Motor neuron (in vitro differentiated cells): Measurements from ENCODE around the gene BCL7A. TPM values are rescaled to one million over a fixed set of nuclear protein-coding genes. Genes with fewer than 3 reads are reported as not detected.

Source experiments
- ATAC-seq, 8 experiments: fragments of 200-7000 bp; cut with Tn5 transposase; replicated peaks in 6 of 8; 2 replicates each; pipeline ENCODE4 v1.8.0; 2021; ENCODE audit warnings: mild to moderate bottlenecking in 8 of 8, moderate library complexity in 8 of 8
- H3K27ac ChIP-seq, 2 donors: fragments of 250-450 bp; sonication (Bioruptor Pico); 2 replicates each; pipeline ENCODE4 v1.9.0; 2021; ENCODE audit warnings: antibody characterized with exemption in 2 of 2, mild to moderate bottlenecking in 2 of 2, moderate library complexity in 1 of 2
- H3K4me1 ChIP-seq, 2 donors: fragments of 250-450 bp; sonication (Bioruptor Pico); replicated peaks in 1 of 2; 2 replicates each; pipeline ENCODE4 v1.6.1; 2021; ENCODE audit warnings: antibody characterized with exemption in 2 of 2, mild to moderate bottlenecking in 2 of 2, moderate library complexity in 1 of 2
- H3K4me3 ChIP-seq, 5 donors: fragments of 250-450 bp; sonication (Bioruptor Pico); 2 replicates each; pipeline ENCODE4 v1.9.0; 2021; ENCODE audit warnings: antibody characterized with exemption in 5 of 5, mild to moderate bottlenecking in 5 of 5, moderate library complexity in 4 of 5
- WGBS, 10 experiments: fragments of 450-650 bp; shearing (Covaris generic); methylation state at CpG; one replicate each; pipeline ENCODE4 v1.0.0; 2022; 5-methylcytosine and 5-hydroxymethylcytosine counted together
- in situ Hi-C, 9 experiments: fragments of 400-800 bp; cut with MboI; loops; one replicate each; pipeline ENCODE4 v1.15.0; 2021; ENCODE audit warnings: low sequenced_read_pairs in 9 of 9, low pct_unique_long_range_greater_than_20kb in 2 of 9; ENCODE audit not compliant: unreplicated experiment in 9 of 9
- total RNA-seq, 8 experiments: library from RNA; unstranded; fragments of 300-600 nt; gene quantifications; 2 replicates each; pipeline versions ENCODE4 v1.2.3 to v1.2.4, GENCODE V29; 2022

The BCL7A gene
- total RNA-seq, 8 experiments from 2014 or later, result 1.2 to 68.2 (median 28.2) TPM

GRCh38 chr12:122005252-122005776 lies 16.4 kb upstream of the BCL7A start:
- 78 to 100% (median 90%) methylated on average over 1 to 7 of the region's 11 CpGs; no CpG with 5 or more reads in 4 of the 10 experiments for whole genome bisulfite sequencing, 10 experiments
- H3K4me1 ChIP-seq, result peaks cover 0 to 3% of the 10 kb centered on the region in 2 donors
- H3K27ac ChIP-seq, result no peak overlapping the region
- ATAC-seq, result no peak
- no peak overlapping the region for H3K4me3 ChIP-seq
- in situ Hi-C loops, result no loop called here

- 69 to 100% (median 92%) methylated on average over 1 to 14 of the region's 24 CpGs; no CpG with 5 or more reads in 2 of the 10 experiments for WGBS, 10 experiments
- peaks cover 0 to 3% of the 10 kb centered on the region in 2 donors for H3K4me1 ChIP-seq
- no peak overlapping the region for H3K4me3 ChIP-seq
- ATAC-seq, result no peak
- in situ Hi-C loops, result no loop called here
- H3K27ac ChIP-seq, result no peak overlapping the region
Observed at GRCh38 chr12:122006186-122006926, 15.3 kb upstream of the BCL7A start.

GRCh38 chr12:122009741-122010140 lies 11.9 kb upstream of the BCL7A start:
- H3K4me1 ChIP-seq, result no peaks in the 10 kb centered on the region
- 60 to 100% (median 86%) methylated on average over 1 to 6 of the region's 9 CpGs; no CpG with 5 or more reads in 2 of the 10 experiments for WGBS, 10 experiments
- no peak overlapping the region for H3K4me3 ChIP-seq
- no peak for ATAC-seq
- in situ Hi-C loops, result no loop called here
- no peak overlapping the region for H3K27ac ChIP-seq

GRCh38 chr12:122012184-122012583 lies 9.5 kb upstream of the BCL7A start:
- 79 to 100% (median 97%) methylated on average over 1 to 6 of the region's 6 CpGs; no CpG with 5 or more reads in 2 of the 10 experiments for WGBS, 10 experiments

GRCh38 chr12:122013136-122013535 lies 8.5 kb upstream of the BCL7A start:
- WGBS, 10 experiments, result 58 to 100% (median 93%) methylated on average over 1 to 4 of the region's 4 CpGs; no CpG with 5 or more reads in 1 of the 10 experiments
- in situ Hi-C loops, result no loop called here
- H3K4me1 ChIP-seq, result no peaks in the 10 kb centered on the region
- no peak for ATAC-seq
- H3K4me3 ChIP-seq, result no peak overlapping the region
- H3K27ac ChIP-seq, result no peak overlapping the region

More at GRCh38 chr12:122012184-122012583, 9.5 kb upstream of the BCL7A start:
- Histone ChIP-seq H3K27ac (no peak overlapping the region), H3K4me1 (no peaks in the 10 kb centered on the region), H3K4me3 (no peak overlapping the region)
- no peak for ATAC-seq
- in situ Hi-C loops, result no loop called here

GRCh38 chr12:122013791-122014590 lies 7.7 kb upstream of the BCL7A start:
- in situ Hi-C loops, result no loop called here
- Histone ChIP-seq H3K4me1 (no peaks in the 10 kb centered on the region), H3K27ac (no peak overlapping the region), H3K4me3 (no peak overlapping the region)
- 67 to 100% (median 85%) methylated on average over 1 to 13 of the region's 19 CpGs; no CpG with 5 or more reads in 2 of the 10 experiments for WGBS, 10 experiments
- ATAC-seq, result peak in 1 of 8 experiments; percentile 26

GRCh38 chr12:122014781-122015180 lies 6.9 kb upstream of the BCL7A start:
- H3K4me3 ChIP-seq, result no peak overlapping the region
- ATAC-seq, result no peak
- in situ Hi-C loops, result no loop called here
- H3K27ac ChIP-seq, result no peak overlapping the region
- H3K4me1 ChIP-seq, result no peaks in the 10 kb centered on the region
- WGBS, 10 experiments, result 89 to 100% (median 93%) methylated on average over 1 to 4 of the region's 5 CpGs; no CpG with 5 or more reads in 2 of the 10 experiments

- in situ Hi-C loops, result no loop called here
- Histone ChIP-seq H3K4me3 (no peak overlapping the region), H3K27ac (no peak overlapping the region), H3K4me1 (peaks cover 4 to 5% of the 10 kb centered on the region in 2 donors)
- no peak for ATAC-seq
Observed at GRCh38 chr12:122018457-122018856, 3.2 kb upstream of the BCL7A start.

- Histone ChIP-seq H3K4me1 (peaks cover 4 to 6% of the 10 kb centered on the region in 2 donors), H3K4me3 (no peak overlapping the region), H3K27ac (no peak overlapping the region)
- 64 to 100% (median 87%) methylated on average over 2 to 4 of the region's 4 CpGs; no CpG with 5 or more reads in 2 of the 10 experiments for WGBS, 10 experiments
- ATAC-seq, result no peak
- in situ Hi-C loops, result no loop called here
Observed at GRCh38 chr12:122018937-122019336, 2.7 kb upstream of the BCL7A start.

- H3K27ac ChIP-seq, result no peak overlapping the region
- H3K4me1 ChIP-seq, result peaks cover 8 to 11% of the 10 kb centered on the region in 2 donors
- peak overlapping the region; percentile 54 to 79 (median 67) for H3K4me3 ChIP-seq
- no peak for ATAC-seq
- WGBS, 10 experiments, result 36 to 77% (median 48%) methylated on average over 1 to 12 of the region's 16 CpGs; no CpG with 5 or more reads in 2 of the 10 experiments
- in situ Hi-C loops, result no loop called here
Observed at GRCh38 chr12:122020795-122021192, 890 bp upstream of the BCL7A start.

- WGBS, 10 experiments, result 0 to 33% (median 11%) methylated on average over 1 to 8 of the region's 57 CpGs; no CpG with 5 or more reads in 6 of the 10 experiments
- H3K4me3 ChIP-seq, result peak overlapping the region; percentile 54 to 79 (median 67)
- in situ Hi-C loops, result no loop called here
- H3K27ac ChIP-seq, result peak overlapping the region; percentile 79 to 81
- peak in 5 of 8 experiments; percentile 13 to 47 (median 26) for ATAC-seq
- H3K4me1 ChIP-seq, result peaks cover 8 to 11% of the 10 kb centered on the region in 2 donors
Observed at GRCh38 chr12:122021193-122021821, 377 bp upstream of the BCL7A start.

- in situ Hi-C loops, result no loop called here
- WGBS, 10 experiments, result 0 to 2% (median 0%) methylated on average over 4 to 21 of the region's 124 CpGs; no CpG with 5 or more reads in 6 of the 10 experiments
- Histone ChIP-seq H3K27ac (peak overlapping the region; percentile 79 to 81), H3K4me1 (peaks cover 8 to 13% of the 10 kb centered on the region in 2 donors), H3K4me3 (peak overlapping the region; percentile 54 to 79 (median 67))
- ATAC-seq, result peak; percentile 4 to 45 (median 12)
Observed at GRCh38 chr12:122022393-122023338, 982 bp downstream of the BCL7A start.
